KMS-11 (cell line): Measurements from ENCODE around the gene TSPEAR.

Experiments used
- H2AFZ ChIP-seq: fragments of 200-600 bp; sonication (generic); 2 replicates; pipeline ENCODE4 v1.6.1; 2016; ENCODE audit warnings: antibody characterized with exemption, mixed run types, low read depth
- H3K27ac ChIP-seq: fragments of 200-600 bp; sonication (generic); 2 replicates; pipeline ENCODE4 v1.6.1; 2016; ENCODE audit warnings: mild to moderate bottlenecking, mixed run types
- H3K27me3 ChIP-seq: fragments of 200-600 bp; sonication (generic); 2 replicates; pipeline ENCODE4 v1.6.1; 2017; ENCODE audit warnings: mild to moderate bottlenecking, low read depth, mixed run types, moderate library complexity; ENCODE audit not compliant: insufficient read depth
- H3K36me3 ChIP-seq: fragments of 200-600 bp; sonication (generic); 2 replicates; pipeline ENCODE4 v1.6.1; 2017; ENCODE audit warnings: mild to moderate bottlenecking, mixed run types; ENCODE audit not compliant: insufficient read depth
- H3K4me1 ChIP-seq: fragments of 200-600 bp; sonication (generic); 2 replicates; pipeline ENCODE4 v1.6.1; 2016; ENCODE audit warnings: mild to moderate bottlenecking, low read depth, mixed run types; ENCODE audit not compliant: poor library complexity, severe bottlenecking
- H3K4me2 ChIP-seq: fragments of 200-600 bp; sonication (generic); 2 replicates; pipeline ENCODE4 v1.7.0; 2016; ENCODE audit warnings: mild to moderate bottlenecking, mixed run types
- H3K4me3 ChIP-seq: fragments of 200-600 bp; sonication (generic); IDR thresholded peaks from 2 replicates; pipeline ENCODE4 v1.6.1; 2017; ENCODE audit warnings: low read depth, low read length, mixed read lengths; ENCODE audit not compliant: insufficient read depth
- H3K79me2 ChIP-seq: fragments of 200-600 bp; sonication (generic); 2 replicates; pipeline ENCODE4 v1.6.1; 2016; ENCODE audit warnings: low read depth, mixed run types; ENCODE audit not compliant: insufficient read depth
- H3K9ac ChIP-seq: fragments of 200-600 bp; sonication (generic); 2 replicates; pipeline ENCODE4 v1.6.1; 2016; ENCODE audit warnings: mild to moderate bottlenecking, mixed run types
- H4K20me1 ChIP-seq: fragments of 200-600 bp; sonication (generic); 2 replicates; pipeline ENCODE4 v1.6.1; 2016; ENCODE audit warnings: mild to moderate bottlenecking, mixed run types; ENCODE audit not compliant: insufficient read depth
- TF ChIP-seq, protein P1 (sequence below): fragments of 200-600 bp; sonication (generic); conservative IDR thresholded peaks from 2 replicates; pipeline ENCODE4 v1.6.1; 2017; ENCODE audit warnings: low read depth, mild to moderate bottlenecking, antibody characterized with exemption, low read length, moderate library complexity, mixed read lengths

Gene TSPEAR

GRCh38 chr21:44730951-44731579 is 19.7 kb upstream of the TSPEAR start:
- Histone ChIP-seq H4K20me1 (no peaks in the 10 kb centered on the region), H3K9ac (no peak overlapping the region)

DNA sequence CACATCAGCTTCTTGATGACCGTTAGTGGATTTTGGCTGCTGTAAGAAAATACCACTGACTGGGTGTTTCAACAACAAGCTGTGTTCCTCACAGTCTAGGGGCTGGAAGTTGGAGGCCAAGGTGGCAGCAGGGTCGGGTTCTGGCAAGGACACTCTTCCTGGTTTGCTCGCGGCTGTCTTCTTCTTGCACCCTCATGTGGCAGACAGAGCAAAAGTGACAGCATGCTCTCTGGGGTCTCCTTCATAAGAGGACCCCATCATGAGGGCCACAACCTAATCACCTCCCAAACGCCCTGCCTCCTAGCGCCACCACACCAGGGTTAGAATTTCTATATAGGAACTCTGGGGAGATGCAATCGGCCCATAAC is 18.6 kb upstream of the TSPEAR start:
- Histone ChIP-seq H3K79me2 (no peaks in the 10 kb centered on the region), H3K9ac (no peak overlapping the region), H2AFZ (no peak overlapping the region), H4K20me1 (no peaks in the 10 kb centered on the region), H3K4me2 (no peak overlapping the region), H3K36me3 (no peaks in the 10 kb centered on the region), H3K27me3 (peaks cover 89% of the 10 kb centered on the region), H3K27ac (no peak overlapping the region), H3K4me1 (no peaks in the 10 kb centered on the region), H3K4me3 (no peak overlapping the region)
- TF ChIP-seq, protein P1, sequence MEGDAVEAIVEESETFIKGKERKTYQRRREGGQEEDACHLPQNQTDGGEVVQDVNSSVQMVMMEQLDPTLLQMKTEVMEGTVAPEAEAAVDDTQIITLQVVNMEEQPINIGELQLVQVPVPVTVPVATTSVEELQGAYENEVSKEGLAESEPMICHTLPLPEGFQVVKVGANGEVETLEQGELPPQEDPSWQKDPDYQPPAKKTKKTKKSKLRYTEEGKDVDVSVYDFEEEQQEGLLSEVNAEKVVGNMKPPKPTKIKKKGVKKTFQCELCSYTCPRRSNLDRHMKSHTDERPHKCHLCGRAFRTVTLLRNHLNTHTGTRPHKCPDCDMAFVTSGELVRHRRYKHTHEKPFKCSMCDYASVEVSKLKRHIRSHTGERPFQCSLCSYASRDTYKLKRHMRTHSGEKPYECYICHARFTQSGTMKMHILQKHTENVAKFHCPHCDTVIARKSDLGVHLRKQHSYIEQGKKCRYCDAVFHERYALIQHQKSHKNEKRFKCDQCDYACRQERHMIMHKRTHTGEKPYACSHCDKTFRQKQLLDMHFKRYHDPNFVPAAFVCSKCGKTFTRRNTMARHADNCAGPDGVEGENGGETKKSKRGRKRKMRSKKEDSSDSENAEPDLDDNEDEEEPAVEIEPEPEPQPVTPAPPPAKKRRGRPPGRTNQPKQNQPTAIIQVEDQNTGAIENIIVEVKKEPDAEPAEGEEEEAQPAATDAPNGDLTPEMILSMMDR, result no peak

More at GRCh38 chr21:44730951-44731579, 19.7 kb upstream of the TSPEAR start:
- Histone ChIP-seq H3K4me3 (no peak overlapping the region), H3K4me1 (no peaks in the 10 kb centered on the region), H3K4me2 (no peak overlapping the region), H2AFZ (no peak overlapping the region), H3K27me3 (peaks cover 86% of the 10 kb centered on the region), H3K79me2 (no peaks in the 10 kb centered on the region), H3K27ac (no peak overlapping the region), H3K36me3 (no peaks in the 10 kb centered on the region)
- TF ChIP-seq, protein P1, result no peak

- no peaks in the 10 kb centered on the region for H3K79me2 ChIP-seq
- no peak overlapping the region for H3K27ac ChIP-seq
- peaks cover 89% of the 10 kb centered on the region for H3K27me3 ChIP-seq
- H2AFZ ChIP-seq, result no peak overlapping the region
- H3K36me3 ChIP-seq, result no peaks in the 10 kb centered on the region
- TF ChIP-seq, protein P1, result no peak
- no peak overlapping the region for H3K4me2 ChIP-seq
- no peaks in the 10 kb centered on the region for H4K20me1 ChIP-seq
- no peak overlapping the region for H3K4me3 ChIP-seq
- H3K9ac ChIP-seq, result no peak overlapping the region
- H3K4me1 ChIP-seq, result no peaks in the 10 kb centered on the region
Observed at GRCh38 chr21:44729336-44730027, 18.1 kb upstream of the TSPEAR start.

- Histone ChIP-seq H3K27ac (no peak overlapping the region), H3K4me2 (no peak overlapping the region), H3K79me2 (no peaks in the 10 kb centered on the region), H3K4me1 (no peaks in the 10 kb centered on the region), H3K4me3 (no peak overlapping the region), H3K27me3 (peaks cover 90% of the 10 kb centered on the region), H2AFZ (no peak overlapping the region), H3K9ac (no peak overlapping the region), H3K36me3 (no peaks in the 10 kb centered on the region), H4K20me1 (no peaks in the 10 kb centered on the region)
- TF ChIP-seq, protein P1, result no peak
Observed at GRCh38 chr21:44728716-44729115, 17.3 kb upstream of the TSPEAR start.
